ENCODE results near the gene KCNJ1. TPM values are rescaled to one million over a fixed set of nuclear protein-coding genes. Genes with fewer than 3 reads are reported as not detected.

The KCNJ1 gene
- total RNA-seq, result not detected
- long read RNA-seq, result 0 reads

DNA sequence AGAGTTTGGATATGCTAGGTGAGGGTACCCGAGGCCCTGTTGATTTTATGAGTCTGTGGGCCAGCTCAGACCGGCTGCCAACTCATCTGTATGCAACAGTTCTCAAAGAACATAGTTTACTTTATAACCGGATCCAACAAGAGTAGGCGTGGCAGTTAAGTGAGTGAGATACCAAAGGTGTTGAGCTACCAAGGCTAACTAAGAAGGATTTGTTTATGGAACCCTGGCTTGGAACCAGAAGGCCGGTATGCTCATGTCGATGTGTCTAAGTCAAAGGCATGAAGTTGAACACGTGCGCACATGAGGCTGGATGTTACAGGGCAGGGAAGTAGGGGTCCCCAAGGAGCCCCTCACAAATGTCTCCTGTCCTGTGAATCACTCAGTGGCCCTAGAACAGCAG lies at the start of gene KCNJ1:
Gene KCNJ1, minus strand, starts transcription at position 20 of the 400 bp plus-strand sequence. CDS start 27,053 bp downstream, outside the sequence.
- ATAC-seq, result peak; percentile 47
- no peak for DNase-seq
- intact Hi-C loops (cut with DNase I, micrococcal nuclease), result no loop called here

DNA sequence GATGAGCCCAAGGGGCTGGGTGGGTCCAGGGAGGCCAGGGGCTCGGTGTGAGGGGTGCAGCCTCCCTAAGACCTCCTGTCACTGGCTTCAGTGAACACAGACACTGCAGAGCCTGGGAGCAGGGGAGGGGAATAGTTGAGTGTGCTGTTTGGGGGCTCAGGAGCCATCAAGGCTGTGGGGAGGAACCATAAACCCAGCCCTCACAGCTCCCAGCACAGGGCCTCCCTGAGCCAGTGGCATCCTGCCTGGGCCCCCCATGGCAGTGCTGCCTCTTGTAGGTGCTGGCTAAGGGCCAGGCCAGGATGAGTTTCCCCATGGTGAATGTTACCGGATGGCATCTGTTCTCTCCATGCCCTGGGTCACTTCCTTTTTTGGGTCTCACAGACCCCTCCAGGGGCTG lies 49.6 kb upstream of the KCNJ1 start:
- no peak for ATAC-seq
- intact Hi-C loops (cut with DNase I, micrococcal nuclease), result no loop called here
- DNase-seq, result no peak

DNA sequence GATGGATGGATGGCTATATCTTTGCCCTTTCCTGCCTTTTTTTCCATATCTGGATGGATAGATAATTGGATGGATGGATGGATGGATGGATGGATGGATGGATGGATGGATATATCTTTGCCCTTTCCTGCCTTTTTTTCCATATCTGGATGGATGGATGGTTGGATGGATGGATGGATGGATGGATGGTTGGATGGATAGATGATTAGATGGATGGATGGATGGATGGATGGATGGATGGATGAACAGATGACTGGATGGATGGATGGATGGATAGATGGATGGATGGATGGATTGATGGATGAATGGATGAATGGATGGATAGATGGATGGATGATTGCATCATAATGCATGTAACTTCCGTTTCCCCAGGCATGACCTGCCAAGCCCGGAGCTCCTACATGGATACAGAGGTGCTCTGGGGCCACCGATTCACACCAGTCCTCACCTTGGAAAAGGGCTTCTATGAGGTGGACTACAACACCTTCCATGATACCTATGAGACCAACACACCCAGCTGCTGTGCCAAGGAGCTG lies 49.0 kb upstream of the KCNJ1 start:
- intact Hi-C loops (cut with DNase I, micrococcal nuclease), result no loop called here
- DNase-seq (no peak), ATAC-seq (no peak)

DNA sequence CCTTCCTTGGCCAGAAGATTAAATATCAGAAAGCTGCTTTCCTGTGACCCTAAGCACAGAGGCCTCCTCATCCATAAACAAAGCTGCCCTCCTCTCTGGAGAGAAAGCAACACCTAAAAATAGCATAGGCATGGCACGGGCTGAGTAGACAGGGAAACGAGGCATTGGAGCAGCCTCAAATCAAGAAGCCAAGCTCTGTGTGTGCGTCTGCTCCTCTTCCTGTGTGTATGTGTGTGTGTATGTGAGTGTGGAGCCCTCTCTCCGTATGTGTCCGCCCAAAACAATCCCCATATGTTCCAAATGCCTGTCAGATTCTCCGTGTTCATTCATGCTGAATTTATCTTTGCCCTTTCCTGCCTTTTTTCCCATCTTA lies 48.0 kb upstream of the KCNJ1 start:
- ATAC-seq (no peak), DNase-seq (no peak)
- intact Hi-C loops (cut with DNase I, micrococcal nuclease), result no loop called here

DNA sequence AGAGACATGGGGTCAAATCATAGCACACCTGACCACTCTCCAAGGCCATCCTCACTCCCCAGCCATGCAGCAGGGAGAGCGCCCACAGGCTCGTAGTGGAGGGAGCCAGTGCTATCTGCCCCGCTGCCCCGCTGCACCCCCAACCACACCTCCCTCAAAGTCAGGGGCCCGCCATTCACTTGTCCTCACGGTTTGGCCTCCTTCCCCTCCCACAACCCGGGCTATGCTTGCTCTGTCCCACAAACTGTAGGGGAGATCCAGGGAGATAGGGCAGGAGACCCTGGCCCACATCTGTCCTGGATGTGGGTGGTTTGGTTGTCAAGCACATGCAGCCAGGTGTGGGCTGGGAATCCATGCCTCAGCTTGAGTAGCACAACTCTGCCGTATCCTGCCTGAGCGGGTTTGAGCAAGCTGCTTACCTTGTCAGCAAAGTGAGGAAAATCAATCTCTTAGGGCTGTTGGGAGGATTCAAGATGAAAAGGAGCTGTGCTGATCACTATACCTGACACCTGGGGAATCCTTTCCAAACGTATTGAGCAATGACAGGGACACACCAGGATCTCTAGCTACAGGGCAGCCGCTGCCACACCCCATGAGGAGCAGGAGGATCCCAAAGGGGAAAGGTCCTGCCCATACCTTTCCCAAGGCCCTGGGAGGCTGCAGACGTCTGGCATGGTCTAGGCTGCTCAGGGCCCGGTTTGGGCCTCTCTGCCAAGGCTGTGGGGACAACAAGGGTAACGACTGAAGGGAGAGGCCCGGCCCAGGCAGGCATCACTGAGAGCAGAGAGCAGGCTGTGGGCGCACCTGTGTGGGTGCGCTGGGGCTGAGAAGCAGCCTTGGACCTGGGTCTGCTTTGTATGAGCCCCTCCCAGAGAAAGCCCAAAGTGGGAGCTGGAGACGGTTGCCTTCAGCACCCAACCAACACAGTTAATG lies 47.4 kb upstream of the KCNJ1 start:
- no peak for ATAC-seq
- intact Hi-C loops (cut with DNase I, micrococcal nuclease), result no loop called here
- DNase-seq, result no peak

DNA sequence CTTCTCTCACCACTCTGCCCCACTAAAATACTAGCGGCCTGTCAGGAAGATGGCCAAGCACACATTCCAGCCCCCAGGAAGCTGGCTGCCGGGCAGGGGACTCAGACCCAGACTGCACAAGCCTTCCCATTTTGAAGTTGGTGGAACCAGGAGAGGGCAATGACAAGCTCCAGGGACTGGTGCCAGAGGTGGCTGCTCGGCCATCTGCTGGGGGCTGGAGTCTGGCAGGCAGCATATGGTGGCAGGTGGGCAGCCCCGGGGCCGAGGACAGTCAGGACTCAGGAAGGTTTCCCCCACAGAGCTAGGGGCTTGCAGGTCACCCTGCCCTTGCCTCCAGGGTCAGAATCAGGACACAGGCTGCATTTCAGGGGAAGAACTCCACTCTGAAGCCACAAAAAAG lies 46.7 kb upstream of the KCNJ1 start:
- ATAC-seq (no peak), DNase-seq (no peak)
- intact Hi-C loops (cut with DNase I, micrococcal nuclease), result no loop called here

DNA sequence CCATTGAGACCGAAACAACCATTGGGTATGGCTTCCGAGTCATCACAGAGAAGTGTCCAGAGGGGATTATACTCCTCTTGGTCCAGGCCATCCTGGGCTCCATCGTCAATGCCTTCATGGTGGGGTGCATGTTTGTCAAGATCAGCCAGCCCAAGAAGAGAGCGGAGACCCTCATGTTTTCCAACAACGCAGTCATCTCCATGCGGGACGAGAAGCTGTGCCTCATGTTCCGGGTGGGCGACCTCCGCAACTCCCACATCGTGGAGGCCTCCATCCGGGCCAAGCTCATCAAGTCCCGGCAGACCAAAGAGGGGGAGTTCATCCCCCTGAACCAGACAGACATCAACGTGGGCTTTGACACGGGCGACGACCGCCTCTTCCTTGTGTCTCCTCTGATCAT lies 44.6 kb upstream of the KCNJ1 start:
- ATAC-seq (no peak), DNase-seq (no peak)
- intact Hi-C loops (cut with DNase I, micrococcal nuclease), result no loop called here

DNA sequence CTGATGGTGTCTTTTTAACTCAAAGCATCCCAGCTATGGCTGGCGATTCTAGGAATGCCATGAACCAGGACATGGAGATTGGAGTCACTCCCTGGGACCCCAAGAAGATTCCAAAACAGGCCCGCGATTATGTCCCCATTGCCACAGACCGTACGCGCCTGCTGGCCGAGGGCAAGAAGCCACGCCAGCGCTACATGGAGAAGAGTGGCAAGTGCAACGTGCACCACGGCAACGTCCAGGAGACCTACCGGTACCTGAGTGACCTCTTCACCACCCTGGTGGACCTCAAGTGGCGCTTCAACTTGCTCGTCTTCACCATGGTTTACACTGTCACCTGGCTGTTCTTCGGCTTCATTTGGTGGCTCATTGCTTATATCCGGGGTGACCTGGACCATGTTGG lies 44.1 kb upstream of the KCNJ1 start:
- no peak for DNase-seq
- intact Hi-C loops (cut with DNase I, micrococcal nuclease), result no loop called here
- no peak for ATAC-seq

DNA sequence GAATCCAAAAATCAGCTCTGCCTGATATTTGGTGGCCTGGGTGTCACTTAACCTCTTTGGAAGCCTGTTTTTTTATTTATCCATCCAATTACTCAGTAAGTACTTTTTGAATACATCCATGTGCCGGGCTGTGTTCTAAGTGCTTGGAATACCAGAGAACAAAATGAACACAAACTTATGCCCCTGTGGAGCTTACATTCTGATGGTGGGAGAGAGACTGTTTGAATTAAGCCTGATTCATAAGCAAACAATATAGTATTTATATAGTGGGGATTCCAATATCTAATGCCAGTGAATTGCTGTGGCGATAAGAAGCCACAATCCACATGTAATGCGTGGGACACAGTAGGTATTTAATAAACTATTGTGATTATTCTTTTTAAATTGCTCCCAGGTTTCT lies 43.5 kb upstream of the KCNJ1 start:
- intact Hi-C loops (cut with DNase I, micrococcal nuclease), result no loop called here
- ATAC-seq, result no peak
- DNase-seq, result no peak

DNA sequence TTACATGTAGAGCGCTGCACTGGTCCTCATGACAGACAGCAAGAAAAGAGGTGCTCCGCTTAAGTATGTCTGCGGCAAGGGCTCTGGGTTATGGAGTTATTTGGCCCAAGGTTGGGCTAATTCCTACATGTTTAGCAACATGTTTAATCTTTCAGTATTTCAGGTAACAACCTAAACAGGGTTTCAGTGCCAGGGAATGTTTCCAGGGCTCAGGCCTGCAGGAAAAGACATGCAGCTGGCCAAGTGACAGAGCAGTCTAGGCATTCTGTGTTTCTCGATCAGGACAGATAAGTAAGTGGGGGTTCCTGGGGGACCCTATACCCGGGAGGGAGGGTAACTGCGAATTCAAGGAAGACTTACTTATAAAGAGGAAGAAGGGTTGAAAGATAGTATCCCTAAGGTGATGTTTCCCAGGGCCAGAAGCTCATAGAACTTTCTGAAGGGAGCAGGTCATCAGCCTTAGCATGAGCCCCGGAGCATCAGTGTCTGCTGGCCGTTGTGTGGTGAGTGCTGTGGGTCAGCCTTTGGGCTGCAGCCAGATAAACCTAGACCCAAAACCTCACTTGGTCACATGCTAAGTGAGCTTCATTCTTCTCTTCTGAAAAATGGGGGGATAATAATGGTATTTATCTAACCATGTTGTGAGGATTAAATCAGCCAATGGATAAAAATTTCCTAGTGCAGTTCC lies 42.5 kb upstream of the KCNJ1 start:
- ATAC-seq, result no peak
- DNase-seq, result no peak
- intact Hi-C loops (cut with DNase I, micrococcal nuclease), result no loop called here

DNA sequence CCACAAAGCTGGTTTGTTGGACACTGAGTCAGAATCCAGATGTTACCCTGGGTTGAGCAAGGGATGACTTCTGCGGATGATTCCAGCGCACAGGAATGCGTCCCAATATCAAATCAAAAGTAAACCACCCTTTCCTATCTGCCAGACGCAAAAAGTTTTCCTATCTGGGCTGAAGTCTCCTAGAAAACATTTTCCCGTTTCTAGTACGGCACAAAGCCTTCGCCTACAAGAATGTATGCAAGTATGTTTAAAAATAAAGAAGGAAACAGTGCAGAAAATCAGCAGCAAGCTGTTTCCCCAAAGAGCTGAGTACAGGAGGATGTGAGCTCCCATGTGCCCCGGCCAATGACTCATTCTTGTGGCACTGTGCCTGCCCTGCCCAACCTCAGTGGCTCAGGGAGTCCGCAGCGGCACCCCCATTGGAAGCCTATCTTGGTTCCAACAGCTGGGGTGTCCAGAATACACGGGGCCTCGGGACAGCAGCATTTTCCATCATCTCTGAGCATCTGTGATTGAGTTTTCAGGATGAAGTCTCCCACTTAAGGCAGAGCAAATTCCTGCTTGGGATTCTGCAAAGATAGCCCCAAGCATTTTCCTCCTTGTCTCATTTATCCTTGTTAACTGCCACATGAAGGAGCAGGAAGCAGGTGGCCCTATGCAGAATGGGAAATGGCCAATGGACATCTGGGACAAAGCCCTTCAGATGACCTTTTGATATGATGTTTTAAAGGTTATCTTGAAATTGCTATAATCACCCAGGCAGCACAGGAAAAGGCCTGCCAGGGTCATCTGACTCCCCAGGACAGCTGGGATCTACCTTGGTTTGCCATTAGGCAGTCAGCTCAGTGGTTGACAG lies 41.5 kb upstream of the KCNJ1 start:
- peak; percentile 58 to 64 for DNase-seq
- intact Hi-C loops (cut with DNase I, micrococcal nuclease), result no loop called here
- ATAC-seq, result peak; percentile 46

DNA sequence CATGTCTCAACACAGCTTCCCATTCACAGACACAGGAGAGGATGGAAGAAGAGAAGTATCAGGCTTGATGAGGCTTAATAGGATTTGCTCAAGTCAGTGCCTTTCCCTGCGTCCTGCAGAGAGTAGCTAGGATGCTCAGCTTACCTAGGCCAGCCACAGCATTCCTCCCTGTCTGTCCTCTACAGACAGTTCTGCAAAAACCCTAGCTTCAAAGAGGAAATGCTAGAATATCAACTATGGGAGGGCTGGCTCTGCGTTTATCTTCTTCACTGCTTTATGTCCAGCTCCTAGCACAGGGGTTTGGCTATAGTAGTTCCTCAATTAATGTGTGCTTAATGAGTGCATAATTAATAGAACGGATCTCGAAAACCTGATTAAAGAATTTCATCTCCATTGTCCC lies 40.5 kb upstream of the KCNJ1 start:
- DNase-seq (no peak), ATAC-seq (no peak)
- intact Hi-C loops (cut with DNase I, micrococcal nuclease), result no loop called here

DNA sequence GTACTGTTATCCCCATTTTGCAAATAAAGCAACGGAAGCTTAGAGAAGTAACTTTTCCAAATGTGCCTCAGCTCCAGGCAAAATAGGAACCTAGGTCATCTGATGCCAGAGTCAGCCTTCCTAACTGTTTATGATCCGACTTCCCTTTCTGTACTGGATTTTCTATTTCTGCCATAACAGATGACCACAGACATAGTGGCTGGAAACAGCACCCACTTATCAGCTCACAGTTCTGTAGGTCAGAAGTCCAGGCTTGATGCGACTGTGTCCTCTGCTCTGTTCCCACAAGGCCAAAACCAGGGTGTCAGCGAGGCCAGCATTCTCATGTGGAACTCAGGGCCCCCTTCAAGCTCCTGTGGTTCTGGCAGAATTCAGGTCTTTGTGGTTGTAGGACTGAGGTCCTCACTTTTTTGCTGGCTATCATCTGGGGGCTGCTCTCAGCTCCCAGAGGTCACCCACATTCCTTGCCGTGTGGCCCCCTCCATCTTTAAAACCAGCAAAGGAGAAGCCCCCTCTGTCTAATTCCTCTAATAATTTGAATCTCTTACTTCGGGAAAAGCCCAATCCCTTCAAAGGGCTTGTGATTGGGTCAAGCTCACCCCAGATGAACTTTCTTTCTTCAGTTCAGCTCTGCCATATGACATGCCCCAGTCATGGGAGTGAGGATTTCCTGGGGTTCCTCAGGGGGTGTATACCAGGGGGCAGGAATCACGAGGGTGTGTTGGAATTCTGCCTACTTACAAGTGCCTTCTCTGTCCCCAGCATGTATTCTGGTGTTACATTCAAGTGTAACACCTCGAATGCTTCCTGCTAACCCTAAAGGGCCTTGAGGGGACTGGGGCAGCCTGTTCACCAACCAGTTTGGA lies 39.3 kb upstream of the KCNJ1 start:
- intact Hi-C loops (cut with DNase I, micrococcal nuclease), result no loop called here
- ATAC-seq (no peak), DNase-seq (no peak)

DNA sequence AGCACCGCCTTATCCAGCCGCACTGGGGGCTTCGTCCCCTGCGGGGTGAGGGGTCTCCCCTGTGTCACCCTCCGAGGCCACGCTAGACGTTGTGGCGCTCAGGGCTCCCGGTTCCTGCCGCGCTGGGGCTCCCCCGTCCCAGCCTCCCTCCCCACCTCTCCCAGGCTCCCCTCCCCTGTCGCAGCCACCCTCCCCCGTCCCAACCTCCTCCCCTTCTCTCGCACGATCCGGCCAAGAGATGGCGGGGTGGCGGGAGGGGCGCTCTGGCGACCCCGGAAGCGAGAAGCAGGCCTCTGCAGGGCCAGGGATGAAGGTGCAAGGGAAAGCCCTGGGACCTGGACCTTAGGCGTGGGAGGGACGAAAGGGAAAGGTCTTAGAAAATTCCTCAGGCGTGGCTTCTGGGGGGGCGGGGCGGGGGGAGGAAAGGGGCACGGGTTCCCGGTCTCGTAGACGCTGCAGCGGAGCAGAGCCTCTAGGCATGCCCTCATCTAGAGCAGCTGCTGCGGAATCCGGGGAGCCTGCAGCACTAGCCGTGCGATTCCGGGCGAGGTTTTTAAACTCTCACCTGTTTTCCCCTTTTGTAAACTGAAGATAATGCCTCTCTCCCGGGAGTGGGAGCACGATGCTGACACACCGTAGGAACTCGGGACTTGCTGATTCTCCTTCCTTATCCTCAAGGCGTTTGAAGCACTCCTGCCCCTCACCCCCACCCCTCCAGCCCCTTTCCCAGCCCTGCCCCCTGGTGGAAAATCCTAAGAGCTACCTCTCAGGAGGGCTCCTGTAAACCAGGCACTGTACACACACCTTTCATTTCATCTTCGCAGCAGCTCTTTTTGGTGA lies 38.5 kb upstream of the KCNJ1 start:
- ATAC-seq, result peak; percentile 73
- intact Hi-C loops (cut with DNase I, micrococcal nuclease), result no loop called here
- DNase-seq, result peak in 1 of 2 donors; percentile 52

DNA sequence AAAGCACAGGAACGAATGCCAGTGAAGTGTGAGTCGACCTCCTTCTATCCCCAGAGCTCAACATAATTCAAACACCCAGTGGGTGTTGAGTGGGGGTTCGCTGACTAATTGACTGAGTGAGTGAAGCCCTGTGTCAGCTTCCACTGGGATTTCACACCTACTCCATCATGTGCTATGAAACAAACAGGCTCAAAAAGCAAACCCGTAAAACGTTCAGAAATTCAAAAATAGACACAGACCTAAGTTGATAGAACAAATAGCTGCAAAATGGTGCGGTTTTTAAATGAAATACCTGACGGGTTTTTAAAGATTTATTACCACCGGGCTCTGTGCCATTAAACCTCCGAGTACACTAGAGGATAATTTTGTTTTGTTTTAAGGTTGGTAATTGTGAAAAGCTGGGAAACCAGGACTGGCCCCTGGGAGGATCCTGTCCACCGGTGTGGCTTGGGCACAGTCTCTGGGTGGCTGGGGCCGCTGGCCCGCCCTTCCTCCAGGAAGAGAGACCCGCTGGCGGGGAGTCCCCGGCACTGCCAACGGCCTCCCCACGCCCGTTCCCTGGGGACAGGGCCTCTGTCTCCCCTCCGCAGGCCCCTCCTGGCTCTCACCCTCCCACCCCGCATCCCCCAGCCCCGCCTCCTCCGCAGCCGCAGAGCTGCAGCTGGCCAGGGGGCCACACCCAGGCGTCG lies 37.7 kb upstream of the KCNJ1 start:
- DNase-seq (peak in 1 of 2 donors; percentile 48), ATAC-seq (peak; percentile 66)
- intact Hi-C loops (cut with DNase I, micrococcal nuclease), result no loop called here

DNA sequence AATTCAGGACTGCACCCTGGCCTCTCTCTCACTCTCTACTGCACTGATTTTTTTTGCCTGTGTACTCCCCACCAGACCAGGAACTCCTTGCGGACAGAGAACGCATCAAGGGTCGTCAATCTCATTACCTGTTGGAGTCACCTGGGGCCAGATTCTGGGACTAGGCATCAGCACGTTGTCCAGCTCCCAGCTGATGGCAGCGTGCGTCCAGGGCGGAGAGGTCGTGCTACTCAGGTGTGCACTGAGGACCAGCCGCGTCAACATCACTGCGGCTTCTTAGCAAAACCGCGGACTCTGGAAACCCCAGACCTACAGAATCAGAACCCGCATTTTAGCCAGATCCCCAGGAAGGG lies 37.2 kb upstream of the KCNJ1 start:
- intact Hi-C loops (cut with DNase I, micrococcal nuclease), result no loop called here
- ATAC-seq, result no peak
- no peak for DNase-seq
